HepG2 (cell line): Measurements from ENCODE around the gene PHRF1. TPM values are rescaled to one million over a fixed set of nuclear protein-coding genes. Genes with fewer than 3 reads are reported as not detected.

ENCODE experiments used
- ATAC-seq: fragments of 200-7000 bp; cut with Tn5 transposase; 3 replicates; pipeline ENCODE4 v1.9.1; 2020; ENCODE audit warnings: mild to moderate bottlenecking, moderate library complexity
- BruUV-seq: library from RNA; stranded (reverse); fragments of 400-500 nt; replicated peaks from 2 replicates; lab custom pipeline; 2021; lab: Mats Ljungman, UMichigan
- CTCF ChIA-PET: fragments of 300-600 bp; formaldehyde crosslinking; extraction: SDS; loops from one replicate; lab custom pipeline; 2021; ENCODE audit warnings: low total read pairs, inconsistent platforms, low intra/inter-chr PET ratio; lab: Yijun Ruan, JAX
- POLR2A ChIA-PET: fragments of 350-600 bp; sonication (Branson Sonifier 250); formaldehyde crosslinking; loops from one replicate; lab custom pipeline; 2020; ENCODE audit warnings: antibody characterized with exemption, inconsistent platforms; lab: Yijun Ruan, JAX
- DNase-seq: peaks from one replicate; pipeline ENCODE4 v3.0.0-alpha.2; 2015; ENCODE audit warnings: low spot score
- FAIRE-seq: peaks from 3 replicates; lab custom pipeline; 2011; peaks lifted over from hg19 to GRCh38; lab: Jason Lieb, UNC
- H2AFZ ChIP-seq: one replicate; pipeline ENCODE4 v1.6.1; 2011; ENCODE audit warnings: low read length, inconsistent platforms
- H3K27ac ChIP-seq: fragments of 300-600 bp; 3 replicates; pipeline ENCODE4 v1.8.0; 2011; ENCODE audit warnings: mixed run types, mild to moderate bottlenecking, mixed read lengths, low read length, inconsistent platforms; ENCODE audit not compliant: insufficient read depth; ENCODE audit errors: extremely low read length
- H3K27me3 ChIP-seq, 2 experiments: fragments of 200-600 bp in 1 of 2; 2 replicates in 1 of 2; 3 replicates in 1 of 2; pipeline versions ENCODE4 v1.6.0 to v1.8.0; 2011; ENCODE audit warnings: low read length in 2 of 2, mild to moderate bottlenecking in 2 of 2, moderate library complexity in 2 of 2, inconsistent platforms in 1 of 2; ENCODE audit not compliant: insufficient read depth in 2 of 2, control insufficient read depth in 1 of 2
- H3K36me3 ChIP-seq, 2 experiments: fragments of 200-600 bp in 1 of 2; replicated peaks in 1 of 2; 2 replicates in 1 of 2; 3 replicates in 1 of 2; pipeline versions ENCODE4 v1.5.1 to v1.8.0; 2011; ENCODE audit warnings: low read length in 2 of 2, inconsistent platforms in 1 of 2; ENCODE audit not compliant: insufficient read depth in 2 of 2, control insufficient read depth in 1 of 2
- H3K4me1 ChIP-seq: 2 replicates; pipeline ENCODE4 v1.5.1; 2012; ENCODE audit warnings: low read length, inconsistent platforms; ENCODE audit not compliant: insufficient read depth
- H3K4me2 ChIP-seq: 2 replicates; pipeline ENCODE4 v1.6.0; 2011; ENCODE audit warnings: low read depth, low read length, inconsistent platforms
- H3K4me3 ChIP-seq, 3 experiments: fragments of 200-600 bp in 1 of 3; sonication (generic), shearing (Covaris generic) in 1 of 3; replicated peaks in 1 of 3; 2 replicates each; pipeline ENCODE4 v1.5.1; 2011 to 2016; ENCODE audit warnings: low read length in 3 of 3, inconsistent platforms in 2 of 3, low read depth in 2 of 3, mild to moderate bottlenecking in 2 of 3, control low read depth in 1 of 3, mixed read lengths in 1 of 3; ENCODE audit not compliant: insufficient read depth in 1 of 3
- H3K79me2 ChIP-seq: one replicate; pipeline ENCODE4 v1.6.1; 2011; ENCODE audit warnings: low read length, inconsistent platforms; ENCODE audit not compliant: insufficient read depth
- H3K9ac ChIP-seq: 2 replicates; pipeline ENCODE4 v1.6.0; 2011; ENCODE audit warnings: mild to moderate bottlenecking, low read depth, low read length, inconsistent platforms; ENCODE audit not compliant: insufficient read depth
- H3K9me3 ChIP-seq: 2 replicates; pipeline ENCODE4 v1.5.1; 2012; ENCODE audit warnings: mild to moderate bottlenecking, low read length
- H4K20me1 ChIP-seq: 2 replicates; pipeline ENCODE4 v1.6.0; 2011; ENCODE audit warnings: inconsistent platforms, mild to moderate bottlenecking, low read length, moderate library complexity; ENCODE audit not compliant: insufficient read depth
- BRD4 ChIP-seq: sonication (generic); formaldehyde crosslinking; IDR thresholded peaks from 2 replicates; pipeline ENCODE4 v1.4.0; 2020; ENCODE audit warnings: missing genetic modification reagents
- CHD2 ChIP-seq: IDR thresholded peaks from 2 replicates; pipeline ENCODE4 v1.6.1; 2011; ENCODE audit warnings: low read depth, low read length, improper control_type of control experiment
- MATR3 ChIP-seq: sonication (generic); formaldehyde crosslinking; IDR thresholded peaks from 2 replicates; pipeline ENCODE4 v1.4.0; 2020; ENCODE audit warnings: missing genetic modification reagents
- SAFB2 ChIP-seq: sonication (generic); formaldehyde crosslinking; IDR thresholded peaks from 2 replicates; pipeline ENCODE4 v1.5.1; 2020; ENCODE audit warnings: missing genetic modification reagents, low read depth, mild to moderate bottlenecking, borderline replicate concordance
- SMC3 ChIP-seq: IDR thresholded peaks from 2 replicates; pipeline ENCODE4 v1.6.1; 2011; ENCODE audit warnings: low read length, improper control_type of control experiment
- THAP7 ChIP-seq: sonication (generic); formaldehyde crosslinking; IDR thresholded peaks from 2 replicates; pipeline ENCODE4 v1.8.1; 2023; ENCODE audit warnings: mild to moderate bottlenecking, missing genetic modification reagents
- ZHX2 ChIP-seq, 2 experiments: sonication (generic) in 1 of 2; formaldehyde crosslinking in 1 of 2; IDR thresholded peaks; 2 replicates each; pipeline versions ENCODE4 v1.6.1 to v1.9.0; 2014 to 2022; ENCODE audit warnings: antibody characterized with exemption in 1 of 2, borderline replicate concordance in 1 of 2, inconsistent platforms in 1 of 2, low read depth in 1 of 2, missing genetic modification reagents in 1 of 2
- ZNF234 ChIP-seq: sonication (generic); formaldehyde crosslinking; conservative IDR thresholded peaks from 2 replicates; pipeline ENCODE4 v1.5.1; 2020; ENCODE audit warnings: mild to moderate bottlenecking, missing genetic modification reagents
- ZNF333 ChIP-seq: sonication (generic); formaldehyde crosslinking; IDR thresholded peaks from 2 replicates; pipeline ENCODE4 v1.4.0; 2020; ENCODE audit warnings: mild to moderate bottlenecking, missing genetic modification reagents, borderline replicate concordance
- ZNF576 ChIP-seq: sonication (generic); formaldehyde crosslinking; IDR thresholded peaks from 2 replicates; pipeline ENCODE4 v1.4.0; 2020; ENCODE audit warnings: mild to moderate bottlenecking, missing genetic modification reagents
- WGBS: methylation state at CpG from one replicate; pipeline ENCODE4 v1.1.6; 2017; ENCODE audit warnings: low lambda C conversion rate; 5-methylcytosine and 5-hydroxymethylcytosine counted together
- in situ Hi-C: cut with HindIII; loops from 2 replicates; pipeline ENCODE4 v1.10.0; 2017; ENCODE audit warnings: low pct_unique_long_range_greater_than_20kb; ENCODE audit not compliant: extremely low pct_ligation_motif_present
- intact Hi-C: fragments of 100-400 bp; cut with micrococcal nuclease; formaldehyde crosslinking; loops from one replicate; pipeline ENCODE4 v1.10.0; 2022; ENCODE audit not compliant: unreplicated experiment
- polyA plus RNA-seq, 8 experiments: library from polyadenylated mRNA; depleted of rRNA in 3 of 8; stranded (reverse) in 7 of 8; unstranded in 1 of 8; fragments of >200 nt; fragmentation: Illumina TruSeq in 4 of 8; extraction: Trizol in 4 of 8; gene quantifications; 2 replicates each; pipeline versions ENCODE4 v1.2.1 to v1.2.3, GENCODE V29; 2011 to 2016; ENCODE audit warnings: low read depth in 4 of 8, missing spikeins in 1 of 8, mixed read lengths in 1 of 8; ENCODE audit not compliant: insufficient read depth in 1 of 8
- total RNA-seq, 5 experiments: library from RNA; depleted of rRNA; stranded (reverse); fragments of >200 nt; fragmentation: Illumina TruSeq; extraction: Trizol; gene quantifications; 2 replicates each; pipeline ENCODE4 v1.2.3, GENCODE V29; 2016; ENCODE audit warnings: low read depth in 1 of 5
- TF ChIP-seq, protein P1 (sequence below): fragments of 450-650 bp; IDR thresholded peaks from 2 replicates; pipeline ENCODE4 v1.6.1; 2017

The PHRF1 gene
- total and polyA plus RNA-seq, 2 of the 13 experiments (the other 11 are each of a cell fraction or from before 2014, with no cell fraction given), result 8.2 to 16.7 TPM

DNA sequence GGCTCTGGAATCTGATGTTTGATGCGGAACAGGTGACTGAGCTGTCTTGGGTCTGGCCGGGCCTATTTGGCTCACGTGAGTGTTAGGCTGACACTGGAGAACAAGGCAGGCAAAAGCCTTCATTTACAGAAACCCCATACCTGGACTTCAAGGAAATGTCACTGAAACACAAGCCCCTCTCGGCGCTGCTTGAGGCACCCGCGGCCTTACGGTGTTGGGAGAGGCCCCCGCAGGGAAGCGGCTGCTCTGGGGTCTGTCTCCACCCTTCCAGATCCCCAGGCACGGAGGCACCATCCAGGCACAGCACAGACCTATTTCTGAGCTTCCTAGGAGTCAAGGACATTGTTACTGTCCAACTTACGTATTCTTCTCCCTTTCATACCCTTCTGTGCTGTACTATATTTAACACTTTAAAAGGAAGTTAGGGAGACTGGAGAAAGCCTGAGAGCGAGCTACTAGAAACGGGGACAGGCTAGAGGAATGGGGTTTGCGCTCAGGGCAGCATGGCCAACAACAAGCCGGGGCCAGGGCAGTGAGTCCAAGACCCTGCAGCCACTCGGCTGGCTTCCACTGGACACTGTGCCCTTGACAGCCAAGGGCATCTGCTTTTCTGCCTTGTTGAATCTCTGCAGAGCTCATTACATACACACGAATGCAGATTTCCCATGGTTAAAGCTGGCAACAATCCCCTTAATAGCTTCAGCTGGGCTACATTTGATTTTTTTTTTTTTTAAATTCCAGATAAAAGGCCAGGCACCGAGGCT is 84.6 kb downstream of the PHRF1 start:
- in situ Hi-C loops, result loop anchor here (5.0 kb wide), 1 partner anchor 106 kb away; no protein-coding TSS in a partner anchor
- POLR2A ChIA-PET, result no interaction called here

More for the DNA sequence above, 84.6 kb downstream of the PHRF1 start:
- H3K27me3 ChIP-seq, result no peaks in the 10 kb centered on the region
- no peak for DNase-seq
- H2AFZ ChIP-seq, result no peak overlapping the region
- 0 out of 2 replicates have a peak, but pooled peaks cover 10% of the 10 kb centered on the region for H4K20me1 ChIP-seq
- TF ChIP-seq ZNF234 (no peak), ZNF576 (CRISPR knock-in tag) (no peak), BRD4 (CRISPR knock-in tag) (no peak), SAFB2 (CRISPR knock-in tag) (no peak), CHD2 (no peak), ZNF333 (CRISPR knock-in tag) (no peak), MATR3 (CRISPR knock-in tag) (no peak), ZHX2 (IDR thresholded peaks at IDR 0.05; ENCODE audit: low read depth) (no peak), ZHX2 (CRISPR knock-in tag; IDR thresholded peaks at IDR 0.05; ENCODE audit: borderline replicate concordance) (no peak), SMC3 (no peak), THAP7 (CRISPR knock-in tag) (no peak)
- TF ChIP-seq, protein P1, sequence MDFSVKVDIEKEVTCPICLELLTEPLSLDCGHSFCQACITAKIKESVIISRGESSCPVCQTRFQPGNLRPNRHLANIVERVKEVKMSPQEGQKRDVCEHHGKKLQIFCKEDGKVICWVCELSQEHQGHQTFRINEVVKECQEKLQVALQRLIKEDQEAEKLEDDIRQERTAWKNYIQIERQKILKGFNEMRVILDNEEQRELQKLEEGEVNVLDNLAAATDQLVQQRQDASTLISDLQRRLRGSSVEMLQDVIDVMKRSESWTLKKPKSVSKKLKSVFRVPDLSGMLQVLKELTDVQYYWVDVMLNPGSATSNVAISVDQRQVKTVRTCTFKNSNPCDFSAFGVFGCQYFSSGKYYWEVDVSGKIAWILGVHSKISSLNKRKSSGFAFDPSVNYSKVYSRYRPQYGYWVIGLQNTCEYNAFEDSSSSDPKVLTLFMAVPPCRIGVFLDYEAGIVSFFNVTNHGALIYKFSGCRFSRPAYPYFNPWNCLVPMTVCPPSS, result no peak
- TF ChIP-seq, all 625 proteins: peak for 0
- no peak overlapping the region for H3K4me3 ChIP-seq
- no TSS peak for BruUV-seq
- intact Hi-C loops, result no loop called here
- H3K79me2 ChIP-seq, result no peaks in the 10 kb centered on the region
- no peak for FAIRE-seq
- H3K9ac ChIP-seq, result no peak overlapping the region
- no peak overlapping the region for H3K4me2 ChIP-seq
- no peak overlapping the region for H3K27ac ChIP-seq
- no peaks in the 10 kb centered on the region for H3K9me3 ChIP-seq
- CTCF ChIA-PET, result no interaction called here
- ATAC-seq, result no peak
- WGBS, result 94% methylated on average over 16 of the region's 19 CpGs
- H3K36me3 ChIP-seq, result peaks cover 19 to 49% of the 10 kb centered on the region in 2 experiments; a peak in 4 of 5 replicates
- peaks cover 29% of the 10 kb centered on the region for H3K4me1 ChIP-seq
